Stomach (tissue), 4 donors: ENCODE data around the gene DSC3.

Source experiments
- EP300 ChIP-seq: sonication (generic); formaldehyde crosslinking; IDR thresholded peaks from one replicate; pipeline ENCODE4 v1.6.1; 2017; ENCODE audit warnings: antibody characterized with exemption
- POLR2A ChIP-seq, 4 donors: fragments of 450-650 bp; IDR thresholded peaks; one replicate each; pipeline ENCODE4 v1.6.1; 2016; ENCODE audit warnings: antibody characterized with exemption in 4 of 4, control low read depth in 2 of 4, mild to moderate bottlenecking in 1 of 4, moderate library complexity in 1 of 4
- POLR2AphosphoS5 ChIP-seq, 3 donors: sonication (generic); formaldehyde crosslinking; IDR thresholded peaks; one replicate each; pipeline ENCODE4 v1.6.1; 2016; ENCODE audit warnings: antibody characterized with exemption in 3 of 3
- TF ChIP-seq, protein P1 (sequence below), 7 experiments: fragments of 450-650 bp in 4 of 7; fragments of 200-600 bp in 3 of 7; sonication (generic) in 3 of 7; IDR thresholded peaks; one replicate each; pipeline ENCODE4 v1.5.1; 2016 to 2019; ENCODE audit warnings: antibody characterized with exemption in 7 of 7, control low read depth in 2 of 7, mild to moderate bottlenecking in 1 of 7

DNA sequence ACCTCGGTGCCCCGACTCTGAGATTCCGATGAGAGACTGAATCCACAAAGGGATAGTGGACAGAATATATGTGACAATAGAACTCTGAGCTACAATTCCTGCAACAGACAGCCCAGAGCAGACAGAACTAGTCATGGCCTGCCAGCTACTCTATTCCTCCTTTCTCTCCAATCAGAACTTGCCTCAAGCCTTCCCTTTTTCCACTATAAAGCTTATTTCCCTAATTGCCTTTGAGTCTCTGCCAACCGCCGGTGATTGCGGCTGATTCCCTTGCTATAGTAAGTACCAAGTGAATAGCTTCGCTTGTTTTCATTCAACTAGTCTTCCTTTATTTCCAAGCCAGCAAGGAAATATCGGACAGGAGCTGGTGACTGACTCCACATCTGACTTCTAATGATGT, 96.8 kb downstream of the DSC3 start:
- TF ChIP-seq POLR2A (IDR thresholded peaks at IDR 0.05), result no peak
- TF ChIP-seq, protein P1, sequence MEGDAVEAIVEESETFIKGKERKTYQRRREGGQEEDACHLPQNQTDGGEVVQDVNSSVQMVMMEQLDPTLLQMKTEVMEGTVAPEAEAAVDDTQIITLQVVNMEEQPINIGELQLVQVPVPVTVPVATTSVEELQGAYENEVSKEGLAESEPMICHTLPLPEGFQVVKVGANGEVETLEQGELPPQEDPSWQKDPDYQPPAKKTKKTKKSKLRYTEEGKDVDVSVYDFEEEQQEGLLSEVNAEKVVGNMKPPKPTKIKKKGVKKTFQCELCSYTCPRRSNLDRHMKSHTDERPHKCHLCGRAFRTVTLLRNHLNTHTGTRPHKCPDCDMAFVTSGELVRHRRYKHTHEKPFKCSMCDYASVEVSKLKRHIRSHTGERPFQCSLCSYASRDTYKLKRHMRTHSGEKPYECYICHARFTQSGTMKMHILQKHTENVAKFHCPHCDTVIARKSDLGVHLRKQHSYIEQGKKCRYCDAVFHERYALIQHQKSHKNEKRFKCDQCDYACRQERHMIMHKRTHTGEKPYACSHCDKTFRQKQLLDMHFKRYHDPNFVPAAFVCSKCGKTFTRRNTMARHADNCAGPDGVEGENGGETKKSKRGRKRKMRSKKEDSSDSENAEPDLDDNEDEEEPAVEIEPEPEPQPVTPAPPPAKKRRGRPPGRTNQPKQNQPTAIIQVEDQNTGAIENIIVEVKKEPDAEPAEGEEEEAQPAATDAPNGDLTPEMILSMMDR (IDR thresholded peaks at IDR 0.05), result no peak
- TF ChIP-seq POLR2AphosphoS5 (IDR thresholded peaks at IDR 0.05), result no peak
- TF ChIP-seq EP300, result no peak
